Endothelial cell (in vitro differentiated cells): ENCODE data around the gene SH3GL2. TPM values are rescaled to one million over a fixed set of nuclear protein-coding genes. Genes with fewer than 3 reads are reported as not detected.

ENCODE experiments used
- DNase-seq: peaks from one replicate; pipeline ENCODE4 v3.0.0; 2021; ENCODE audit warnings: low spot score
- H3K27ac Mint-ChIP-seq: one replicate; pipeline ENCODE4 v1.8.0; 2021; ENCODE audit warnings: mixed read lengths, inconsistent platforms; ENCODE audit not compliant: unreplicated experiment
- H3K27me3 Mint-ChIP-seq: one replicate; pipeline ENCODE4 v1.8.0; 2021; ENCODE audit warnings: mild to moderate bottlenecking, moderate library complexity, mixed read lengths, inconsistent platforms; ENCODE audit not compliant: unreplicated experiment
- H3K36me3 Mint-ChIP-seq: one replicate; pipeline ENCODE4 v1.8.0; 2021; ENCODE audit warnings: mild to moderate bottlenecking, low read depth, mixed read lengths, inconsistent platforms; ENCODE audit not compliant: unreplicated experiment
- H3K4me1 Mint-ChIP-seq: one replicate; pipeline ENCODE4 v1.8.0; 2021; ENCODE audit warnings: mild to moderate bottlenecking, mixed read lengths, inconsistent platforms; ENCODE audit not compliant: unreplicated experiment
- H3K4me3 Mint-ChIP-seq: one replicate; pipeline ENCODE4 v1.8.0; 2021; ENCODE audit warnings: mild to moderate bottlenecking, mixed read lengths, inconsistent platforms; ENCODE audit not compliant: unreplicated experiment
- H3K9me3 Mint-ChIP-seq: one replicate; pipeline ENCODE4 v1.8.0; 2021; ENCODE audit warnings: mixed read lengths, inconsistent platforms; ENCODE audit not compliant: unreplicated experiment
- total RNA-seq: library from RNA; stranded (reverse); fragmentation: NEBNext Ultra II Directional; extraction: Animal tissue kit (Norgen Biotek cat#: 25700); gene quantifications from one replicate; pipeline ENCODE4 v1.2.1, GENCODE V29; 2021; ENCODE audit not compliant: unreplicated experiment
- TF ChIP-seq, protein P1 (sequence below): fragments of 200-600 bp; sonication (generic); IDR thresholded peaks from one replicate; pipeline ENCODE4 v1.5.0; 2021; ENCODE audit warnings: antibody characterized with exemption; ENCODE audit not compliant: unreplicated experiment

The SH3GL2 gene
- total RNA-seq, 1 donor from 2014 or later = 1.6 TPM

DNA sequence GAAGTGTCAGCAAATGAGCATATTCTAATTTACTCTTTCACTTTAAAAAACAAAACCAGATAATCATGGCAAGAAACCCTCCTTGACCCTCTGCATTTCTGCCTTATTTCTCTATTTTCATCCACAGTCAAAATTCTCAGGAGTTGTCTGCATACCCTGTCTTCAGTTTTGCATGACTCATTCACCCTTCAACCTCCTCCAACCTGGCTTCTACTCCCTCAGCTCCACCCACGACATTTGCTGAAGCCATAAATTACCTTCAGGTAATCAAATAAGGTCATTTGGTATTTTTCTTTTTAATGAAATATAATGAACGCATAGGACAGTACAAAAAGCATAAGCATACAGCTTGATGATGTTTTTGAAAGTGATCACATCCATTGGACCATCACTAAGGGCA is 27.8 kb upstream of the SH3GL2 start:
- Mint-ChIP-seq H3K27ac (no peak overlapping the region), H3K36me3 (no peaks in the 10 kb centered on the region), H3K9me3 (no peaks in the 10 kb centered on the region), H3K27me3 (no peaks in the 10 kb centered on the region), H3K4me1 (no peaks in the 10 kb centered on the region), H3K4me3 (no peak overlapping the region)
- DNase-seq = no peak
- TF ChIP-seq, protein P1, sequence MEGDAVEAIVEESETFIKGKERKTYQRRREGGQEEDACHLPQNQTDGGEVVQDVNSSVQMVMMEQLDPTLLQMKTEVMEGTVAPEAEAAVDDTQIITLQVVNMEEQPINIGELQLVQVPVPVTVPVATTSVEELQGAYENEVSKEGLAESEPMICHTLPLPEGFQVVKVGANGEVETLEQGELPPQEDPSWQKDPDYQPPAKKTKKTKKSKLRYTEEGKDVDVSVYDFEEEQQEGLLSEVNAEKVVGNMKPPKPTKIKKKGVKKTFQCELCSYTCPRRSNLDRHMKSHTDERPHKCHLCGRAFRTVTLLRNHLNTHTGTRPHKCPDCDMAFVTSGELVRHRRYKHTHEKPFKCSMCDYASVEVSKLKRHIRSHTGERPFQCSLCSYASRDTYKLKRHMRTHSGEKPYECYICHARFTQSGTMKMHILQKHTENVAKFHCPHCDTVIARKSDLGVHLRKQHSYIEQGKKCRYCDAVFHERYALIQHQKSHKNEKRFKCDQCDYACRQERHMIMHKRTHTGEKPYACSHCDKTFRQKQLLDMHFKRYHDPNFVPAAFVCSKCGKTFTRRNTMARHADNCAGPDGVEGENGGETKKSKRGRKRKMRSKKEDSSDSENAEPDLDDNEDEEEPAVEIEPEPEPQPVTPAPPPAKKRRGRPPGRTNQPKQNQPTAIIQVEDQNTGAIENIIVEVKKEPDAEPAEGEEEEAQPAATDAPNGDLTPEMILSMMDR = no peak

DNA sequence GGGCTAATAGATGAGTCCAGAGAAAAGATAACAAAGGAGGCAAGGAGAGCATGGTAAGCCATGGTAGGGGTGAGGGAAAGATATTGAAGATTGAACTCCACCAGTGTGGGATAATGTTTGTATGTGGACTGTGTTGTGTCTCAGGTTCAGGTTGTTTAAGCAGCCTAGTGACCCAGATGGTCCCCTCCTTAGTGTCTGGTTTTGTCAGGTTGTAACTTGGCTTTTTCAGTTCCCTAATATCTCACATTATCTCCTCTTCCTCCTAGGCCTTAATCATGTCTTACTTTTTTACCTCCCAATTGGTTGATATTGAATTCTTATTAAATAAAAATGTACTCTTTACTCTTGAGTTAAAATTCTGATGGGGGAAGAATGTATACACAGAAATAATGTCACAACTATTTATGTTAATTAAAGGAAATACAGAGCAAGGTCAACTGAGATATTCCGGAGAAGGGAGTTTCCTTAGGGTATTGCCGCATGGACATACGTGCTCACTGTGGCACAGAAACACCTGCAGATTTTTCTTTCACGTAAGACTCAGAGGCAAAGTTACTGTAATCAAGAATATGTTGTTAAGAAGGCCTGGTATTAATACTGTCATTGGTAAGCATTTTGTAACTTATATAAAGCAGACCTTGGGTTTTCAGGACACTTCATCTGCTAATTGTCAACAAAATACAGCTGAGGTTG is 23.4 kb upstream of the SH3GL2 start:
- no peaks in the 10 kb centered on the region for H3K9me3 Mint-ChIP-seq
- no peak for DNase-seq

DNA sequence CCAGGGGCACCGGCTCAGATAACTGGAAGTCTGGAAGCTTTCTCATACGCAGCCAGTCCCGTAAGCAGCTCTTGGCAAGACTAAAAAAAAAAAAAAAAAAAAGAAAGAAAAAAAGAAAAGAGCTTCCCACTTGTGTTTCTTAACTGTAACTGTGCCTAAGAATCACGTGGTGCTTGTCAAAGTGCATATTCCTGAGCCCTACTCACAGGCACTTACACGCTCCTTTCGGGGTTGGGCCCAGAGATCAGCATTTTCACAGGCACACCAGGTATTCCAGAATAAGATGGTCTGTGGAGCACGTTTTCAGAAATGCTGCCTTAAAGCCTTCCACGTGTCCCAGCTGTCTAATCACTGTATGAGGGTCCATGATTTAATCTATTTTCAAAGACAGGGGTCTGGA is 22.6 kb upstream of the SH3GL2 start:
- H3K9me3 Mint-ChIP-seq = no peaks in the 10 kb centered on the region
- H3K27me3 Mint-ChIP-seq = peaks cover 3% of the 10 kb centered on the region
- no peak for DNase-seq
- H3K27ac Mint-ChIP-seq = no peak overlapping the region
- H3K36me3 Mint-ChIP-seq = no peaks in the 10 kb centered on the region
- TF ChIP-seq, protein P1 = no peak
- H3K4me3 Mint-ChIP-seq = no peak overlapping the region
- no peaks in the 10 kb centered on the region for H3K4me1 Mint-ChIP-seq

More for the DNA sequence above, 23.4 kb upstream of the SH3GL2 start:
- TF ChIP-seq, protein P1 = no peak
- no peaks in the 10 kb centered on the region for H3K4me1 Mint-ChIP-seq
- H3K27me3 Mint-ChIP-seq = peaks cover 3% of the 10 kb centered on the region
- no peak overlapping the region for H3K4me3 Mint-ChIP-seq
- no peaks in the 10 kb centered on the region for H3K36me3 Mint-ChIP-seq
- no peak overlapping the region for H3K27ac Mint-ChIP-seq

DNA sequence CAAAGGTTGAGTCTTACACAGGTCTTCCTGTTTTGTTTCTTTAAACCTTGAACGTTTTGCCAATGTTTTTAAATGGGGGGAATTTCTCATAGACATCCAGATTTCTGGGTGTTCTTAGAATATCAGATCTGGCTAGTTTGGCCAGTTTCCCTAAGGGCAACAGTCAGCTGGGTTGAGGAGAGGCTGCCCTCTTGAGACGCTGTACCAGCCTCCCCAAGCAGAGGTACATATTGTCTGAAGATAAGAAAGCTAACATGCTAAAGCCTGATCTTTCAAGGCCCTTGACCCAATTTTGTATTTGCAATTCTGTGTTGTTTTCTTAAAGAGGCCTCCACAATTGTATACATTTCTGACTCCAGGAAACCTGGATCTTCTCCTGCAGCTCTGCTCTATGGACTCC is 21.9 kb upstream of the SH3GL2 start:
- Mint-ChIP-seq H3K27me3 (peaks cover 3% of the 10 kb centered on the region), H3K4me3 (no peak overlapping the region), H3K9me3 (no peaks in the 10 kb centered on the region), H3K4me1 (no peaks in the 10 kb centered on the region), H3K36me3 (no peaks in the 10 kb centered on the region), H3K27ac (no peak overlapping the region)
- DNase-seq = no peak
- TF ChIP-seq, protein P1 = no peak

DNA sequence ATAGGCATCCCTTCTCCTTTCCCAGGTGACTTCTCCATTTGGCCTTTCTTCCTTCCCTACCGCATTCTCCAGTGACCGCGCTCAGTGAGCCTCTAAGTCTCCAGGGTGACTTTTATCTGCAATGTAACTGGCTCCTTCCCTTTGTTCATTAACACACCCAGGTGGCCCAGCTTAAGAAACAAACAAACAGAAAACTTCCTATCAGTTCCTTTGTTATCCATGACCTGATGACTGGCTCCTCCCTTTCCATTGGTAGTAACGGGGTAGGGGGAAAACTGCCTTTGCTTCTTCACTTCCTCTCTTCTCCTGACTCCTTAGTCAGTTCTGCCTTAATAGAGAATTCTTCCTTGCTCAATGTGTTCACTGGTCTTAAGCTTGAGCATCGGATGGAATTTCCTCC is 7.0 kb upstream of the SH3GL2 start:
- peaks cover 7% of the 10 kb centered on the region for H3K4me1 Mint-ChIP-seq
- H3K9me3 Mint-ChIP-seq = no peaks in the 10 kb centered on the region

More for the DNA sequence above, 7.0 kb upstream of the SH3GL2 start:
- Mint-ChIP-seq H3K27me3 (no peaks in the 10 kb centered on the region), H3K36me3 (no peaks in the 10 kb centered on the region), H3K4me3 (no peak overlapping the region), H3K27ac (no peak overlapping the region)
- DNase-seq = no peak
- TF ChIP-seq, protein P1 = no peak
